HL-60 (cell line): ENCODE measurements around the gene SF3B2.
"Not testable (repeated sequence)": the region's sequence is repeated elsewhere in the genome, so short reads cannot be mapped to it uniquely, and the experiment has no call there.

Experiments used
- DNase-seq, 2 experiments: peaks; one replicate each; pipeline ENCODE4 v3.0.0-alpha.2; 2010 to 2020; ENCODE audit warnings: low read depth in 1 of 2, low spot score in 1 of 2
- H3K27ac ChIP-seq: fragments of 250-450 bp; sonication (Bioruptor Pico); replicated peaks from 2 replicates; pipeline ENCODE4 v1.5.1; 2020; ENCODE audit warnings: mild to moderate bottlenecking, moderate library complexity
- H3K27me3 ChIP-seq: fragments of 250-450 bp; sonication (Bioruptor Pico); 2 replicates; pipeline ENCODE4 v1.5.1; 2021; ENCODE audit warnings: mild to moderate bottlenecking, moderate library complexity; ENCODE audit not compliant: insufficient read depth, poor library complexity, severe bottlenecking
- H3K4me3 ChIP-seq: replicated peaks from 2 replicates; pipeline ENCODE4 v1.5.1; 2011; ENCODE audit warnings: mild to moderate bottlenecking, control low read depth, low read length; ENCODE audit not compliant: insufficient read depth
- GABPA ChIP-seq: IDR thresholded peaks from 2 replicates; pipeline ENCODE4 v1.6.1; 2012; ENCODE audit warnings: low read depth
- POLR2AphosphoS5 ChIP-seq: IDR thresholded peaks from 2 replicates; pipeline ENCODE4 v1.6.1; 2012; ENCODE audit warnings: low read depth
- REST ChIP-seq: IDR thresholded peaks from 2 replicates; pipeline ENCODE4 v1.6.1; 2012; ENCODE audit warnings: low read depth; ENCODE audit not compliant: insufficient replicate concordance
- SPI1 ChIP-seq: IDR thresholded peaks from 2 replicates; pipeline ENCODE4 v1.6.1; 2012; ENCODE audit warnings: low read depth, mild to moderate bottlenecking, borderline replicate concordance
- TF ChIP-seq, protein P1 (sequence below): IDR thresholded peaks from one replicate; pipeline ENCODE4 v1.5.1; 2011; ENCODE audit warnings: low read length, control low read depth, inconsistent platforms; ENCODE audit not compliant: insufficient read depth

Gene SF3B2

DNA sequence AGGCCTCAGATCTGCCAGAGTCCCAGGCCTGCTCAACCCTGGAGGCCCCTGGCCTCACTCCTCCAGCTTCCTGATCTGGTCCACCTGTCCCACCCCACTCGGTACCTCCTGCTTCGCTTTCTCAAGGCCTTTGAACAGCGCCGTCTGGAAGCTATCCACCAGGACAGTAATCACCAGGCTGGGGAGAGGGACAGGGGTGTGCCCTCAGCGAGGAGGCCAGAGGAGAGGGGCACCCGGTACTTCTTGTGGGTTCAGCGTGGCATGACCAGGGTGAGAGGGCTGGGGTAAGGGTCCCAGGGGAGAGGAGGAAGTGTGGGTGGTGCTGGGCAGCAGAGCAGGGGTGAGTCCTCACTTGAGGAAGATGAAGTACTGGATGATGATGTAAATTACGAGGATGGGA, 32.0 kb upstream of the SF3B2 start:
- peaks cover 5% of the 10 kb centered on the region for H3K27me3 ChIP-seq
- TF ChIP-seq, protein P1, sequence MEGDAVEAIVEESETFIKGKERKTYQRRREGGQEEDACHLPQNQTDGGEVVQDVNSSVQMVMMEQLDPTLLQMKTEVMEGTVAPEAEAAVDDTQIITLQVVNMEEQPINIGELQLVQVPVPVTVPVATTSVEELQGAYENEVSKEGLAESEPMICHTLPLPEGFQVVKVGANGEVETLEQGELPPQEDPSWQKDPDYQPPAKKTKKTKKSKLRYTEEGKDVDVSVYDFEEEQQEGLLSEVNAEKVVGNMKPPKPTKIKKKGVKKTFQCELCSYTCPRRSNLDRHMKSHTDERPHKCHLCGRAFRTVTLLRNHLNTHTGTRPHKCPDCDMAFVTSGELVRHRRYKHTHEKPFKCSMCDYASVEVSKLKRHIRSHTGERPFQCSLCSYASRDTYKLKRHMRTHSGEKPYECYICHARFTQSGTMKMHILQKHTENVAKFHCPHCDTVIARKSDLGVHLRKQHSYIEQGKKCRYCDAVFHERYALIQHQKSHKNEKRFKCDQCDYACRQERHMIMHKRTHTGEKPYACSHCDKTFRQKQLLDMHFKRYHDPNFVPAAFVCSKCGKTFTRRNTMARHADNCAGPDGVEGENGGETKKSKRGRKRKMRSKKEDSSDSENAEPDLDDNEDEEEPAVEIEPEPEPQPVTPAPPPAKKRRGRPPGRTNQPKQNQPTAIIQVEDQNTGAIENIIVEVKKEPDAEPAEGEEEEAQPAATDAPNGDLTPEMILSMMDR: no peak
- TF ChIP-seq REST (no peak), POLR2AphosphoS5 (no peak), SPI1 (no peak), GABPA (no peak)
- no peak overlapping the region for H3K4me3 ChIP-seq
- H3K27ac ChIP-seq: no peak overlapping the region
- DNase-seq: no peak

GRCh38 chr11:66020618-66021357, 31.4 kb upstream of the SF3B2 start:
- peak in 1 of 2 experiments; percentile 67 for DNase-seq
- Histone ChIP-seq H3K27me3 (peaks cover 5% of the 10 kb centered on the region), H3K27ac (no peak overlapping the region), H3K4me3 (no peak overlapping the region)
- TF ChIP-seq REST: no peak
- TF ChIP-seq POLR2AphosphoS5: no peak
- no peak for TF ChIP-seq GABPA

GRCh38 chr11:66022401-66023185, 29.6 kb upstream of the SF3B2 start:
- no peak overlapping the region for H3K27ac ChIP-seq
- peak in 1 of 2 experiments; percentile 58 for DNase-seq
- peak overlapping the region; percentile 23 for H3K4me3 ChIP-seq
- H3K27me3 ChIP-seq: peaks cover 5% of the 10 kb centered on the region
- TF ChIP-seq GABPA: no peak
- TF ChIP-seq, protein P1: peak; percentile 84

GRCh38 chr11:66023186-66023440, 29.1 kb upstream of the SF3B2 start:
- not testable (repeated sequence) for H3K27ac ChIP-seq, H3K27me3 ChIP-seq, H3K4me3 ChIP-seq, DNase-seq

- TF ChIP-seq GABPA: no peak
- TF ChIP-seq, protein P1: no peak
- TF ChIP-seq SPI1: no peak
- no peak for TF ChIP-seq POLR2AphosphoS5
- no peak for TF ChIP-seq REST
- Histone ChIP-seq H3K4me3 (no peak within 1 kb of the TSS), H3K27me3 (peaks cover 5% of the 10 kb centered on the region), H3K27ac (no peak within 1 kb of the TSS)
- no peak for DNase-seq
Measured at GRCh38 chr11:66026017-66026529, 26.1 kb upstream of the SF3B2 start, which contains the start of gene CATSPER1. TSS of gene CATSPER1 (minus strand) at chr11:66026479. CDS start at chr11:66026379, 100 bp downstream.
